Measurements from ENCODE around the gene MARF1.
"Not testable (repeated sequence)": the region's sequence is repeated elsewhere in the genome, so short reads cannot be mapped to it uniquely, and the experiment has no call there.

GRCh38 chr16:15655561-15655960 lies 12.6 kb upstream of the MARF1 start:
- TF ChIP-seq CTCF (IDR thresholded peaks at IDR 0.05); POLR2AphosphoS5 (IDR thresholded peaks at IDR 0.05; ENCODE audit: low read depth, low read length); SIN3A (IDR thresholded peaks at IDR 0.05; ENCODE audit: borderline replicate concordance, insufficient read depth, low read depth, low read length); TCF7L2 (IDR thresholded peaks at IDR 0.05; ENCODE audit: low read depth, low read length); REST (IDR thresholded peaks at IDR 0.05; ENCODE audit: insufficient read depth in 1 of 2, low read depth in 2 of 2, low read length in 1 of 2): not testable (repeated sequence)
